ENCODE measurements around the gene TMEM208. TPM values are rescaled to one million over a fixed set of nuclear protein-coding genes. Genes with fewer than 3 reads are reported as not detected.

TMEM208 gene
- total RNA-seq (2021; fragmentation: NEBNext Ultra II Directional; extraction: Animal tissue kit (Norgen Biotek cat#: 25700)): 10 to 100 TPM; 50.9 to 67.8 (median 58.4) TPM
- long read RNA-seq, transcript TMEM208-201 (6 exons, 793 nt): major isoform, 54 of 65 reads
- long read RNA-seq, partial matches to known transcripts: 1 of 65 reads
- long read RNA-seq, other reads (novel, unspliced or antisense): 5 of 65 reads

DNA sequence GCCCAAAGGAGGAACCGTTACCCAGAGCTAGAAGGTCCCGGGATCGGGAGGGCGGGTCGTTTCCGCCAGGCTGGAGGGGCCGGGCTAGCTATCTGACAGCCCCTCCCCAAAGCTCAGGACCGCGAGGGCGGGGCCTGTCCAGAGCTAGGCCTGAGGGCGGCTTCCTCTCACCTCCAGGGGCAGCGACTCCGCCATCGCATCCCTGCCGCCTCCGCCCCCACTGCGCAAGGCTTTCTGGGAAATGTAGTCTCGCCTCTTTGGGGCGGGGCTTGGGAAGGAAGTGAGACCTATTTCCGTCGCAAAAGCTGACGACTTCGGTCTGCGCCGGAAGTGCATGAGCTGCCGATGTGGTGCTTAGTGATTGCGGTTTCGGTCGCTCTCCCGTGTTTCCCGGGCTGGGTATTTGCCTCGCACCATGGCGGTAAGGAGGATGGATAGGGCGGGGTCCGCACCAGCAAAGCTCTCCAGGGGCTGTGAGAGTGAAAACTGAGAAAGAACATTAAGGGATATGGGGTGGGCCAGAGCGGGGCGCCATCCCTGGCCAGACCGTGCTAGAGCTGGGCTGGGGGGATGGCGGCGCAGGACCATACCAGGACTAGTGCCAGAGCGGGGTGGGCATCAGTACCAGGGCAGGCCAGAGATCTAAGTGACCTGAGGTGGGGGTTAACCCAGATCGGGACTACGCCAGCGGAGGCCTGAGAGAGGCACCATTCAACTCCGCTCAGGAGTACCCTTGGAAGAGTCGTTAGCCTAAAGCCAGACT, at the start of gene TMEM208:
Gene TMEM208, plus strand, starts transcription at position 327 of the 763 bp plus-strand sequence. Its CDS starts 89 bp downstream, at position 416.
- H3K27ac Mint-ChIP-seq: peak within 1 kb of the TSS; percentile 95
- H3K27me3 Mint-ChIP-seq (ENCODE audit: insufficient read depth): peaks cover 8% of the 10 kb centered on the region
- peaks cover 34% of the 10 kb centered on the region for H3K4me1 Mint-ChIP-seq (ENCODE audit: low read depth)
- DNase-seq: peak; percentile 98
- peak within 1 kb of the TSS; percentile 98 for H3K4me3 Mint-ChIP-seq
- H3K9me3 Mint-ChIP-seq: no peaks in the 10 kb centered on the region
- TF ChIP-seq, protein P1, sequence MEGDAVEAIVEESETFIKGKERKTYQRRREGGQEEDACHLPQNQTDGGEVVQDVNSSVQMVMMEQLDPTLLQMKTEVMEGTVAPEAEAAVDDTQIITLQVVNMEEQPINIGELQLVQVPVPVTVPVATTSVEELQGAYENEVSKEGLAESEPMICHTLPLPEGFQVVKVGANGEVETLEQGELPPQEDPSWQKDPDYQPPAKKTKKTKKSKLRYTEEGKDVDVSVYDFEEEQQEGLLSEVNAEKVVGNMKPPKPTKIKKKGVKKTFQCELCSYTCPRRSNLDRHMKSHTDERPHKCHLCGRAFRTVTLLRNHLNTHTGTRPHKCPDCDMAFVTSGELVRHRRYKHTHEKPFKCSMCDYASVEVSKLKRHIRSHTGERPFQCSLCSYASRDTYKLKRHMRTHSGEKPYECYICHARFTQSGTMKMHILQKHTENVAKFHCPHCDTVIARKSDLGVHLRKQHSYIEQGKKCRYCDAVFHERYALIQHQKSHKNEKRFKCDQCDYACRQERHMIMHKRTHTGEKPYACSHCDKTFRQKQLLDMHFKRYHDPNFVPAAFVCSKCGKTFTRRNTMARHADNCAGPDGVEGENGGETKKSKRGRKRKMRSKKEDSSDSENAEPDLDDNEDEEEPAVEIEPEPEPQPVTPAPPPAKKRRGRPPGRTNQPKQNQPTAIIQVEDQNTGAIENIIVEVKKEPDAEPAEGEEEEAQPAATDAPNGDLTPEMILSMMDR (IDR thresholded peaks at IDR 0.05): peak; percentile 45; the same call in 1 of the 2 replicates
- H3K36me3 Mint-ChIP-seq (ENCODE audit: low read depth): peaks cover 17% of the 10 kb centered on the region

DNA sequence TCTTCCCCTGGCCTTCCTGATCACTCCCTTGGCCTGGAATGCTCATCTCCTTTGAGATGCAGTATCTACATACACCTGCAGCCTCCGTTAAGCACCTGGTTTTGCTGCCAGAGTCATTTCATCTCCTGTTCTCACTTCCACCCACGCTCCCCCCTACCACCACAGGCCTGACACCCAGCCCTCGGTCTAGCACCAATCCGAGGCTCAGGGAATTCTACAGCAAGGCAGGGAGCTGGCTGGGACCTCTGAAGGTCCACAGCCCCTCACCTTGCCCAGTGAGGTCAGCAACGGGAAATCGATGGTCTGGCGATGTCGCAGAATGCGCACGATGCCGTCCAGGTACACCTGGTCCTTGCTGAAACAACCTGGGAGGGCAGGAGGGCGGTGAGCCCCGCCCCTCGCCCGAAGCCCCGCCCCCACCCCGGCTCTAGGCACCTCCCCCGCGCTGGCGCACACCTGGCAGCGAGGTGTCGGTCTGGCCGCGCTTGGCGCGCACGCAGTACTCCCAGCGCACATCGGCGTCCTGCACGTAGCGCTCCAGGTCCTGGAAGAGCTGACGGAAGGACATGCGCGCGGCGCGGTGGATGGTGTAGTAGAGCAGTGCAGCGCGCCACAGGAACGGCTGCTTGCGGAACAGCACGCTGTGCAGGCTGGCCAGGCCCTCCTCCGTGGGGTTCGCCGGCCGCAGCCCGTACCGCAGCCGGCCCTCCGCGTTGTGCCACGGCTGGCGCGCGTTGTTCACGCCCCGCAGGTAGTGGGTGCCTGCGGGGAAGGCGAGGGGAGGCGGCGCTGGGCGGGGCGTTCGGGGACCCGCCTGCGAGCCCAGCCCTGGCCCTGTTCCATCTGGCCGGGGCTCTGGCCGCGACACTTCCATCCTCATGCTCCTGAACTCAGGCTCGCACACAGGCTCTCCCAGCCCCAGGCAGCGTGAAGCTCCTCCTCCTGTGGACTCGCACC, 48.9 kb upstream of the TMEM208 start:
- Mint-ChIP-seq H3K27ac (no peak overlapping the region), H3K36me3 (ENCODE audit: low read depth) (peaks cover 4% of the 10 kb centered on the region; the same call in 1 of the 2 replicates)
- DNase-seq: no peak

DNA sequence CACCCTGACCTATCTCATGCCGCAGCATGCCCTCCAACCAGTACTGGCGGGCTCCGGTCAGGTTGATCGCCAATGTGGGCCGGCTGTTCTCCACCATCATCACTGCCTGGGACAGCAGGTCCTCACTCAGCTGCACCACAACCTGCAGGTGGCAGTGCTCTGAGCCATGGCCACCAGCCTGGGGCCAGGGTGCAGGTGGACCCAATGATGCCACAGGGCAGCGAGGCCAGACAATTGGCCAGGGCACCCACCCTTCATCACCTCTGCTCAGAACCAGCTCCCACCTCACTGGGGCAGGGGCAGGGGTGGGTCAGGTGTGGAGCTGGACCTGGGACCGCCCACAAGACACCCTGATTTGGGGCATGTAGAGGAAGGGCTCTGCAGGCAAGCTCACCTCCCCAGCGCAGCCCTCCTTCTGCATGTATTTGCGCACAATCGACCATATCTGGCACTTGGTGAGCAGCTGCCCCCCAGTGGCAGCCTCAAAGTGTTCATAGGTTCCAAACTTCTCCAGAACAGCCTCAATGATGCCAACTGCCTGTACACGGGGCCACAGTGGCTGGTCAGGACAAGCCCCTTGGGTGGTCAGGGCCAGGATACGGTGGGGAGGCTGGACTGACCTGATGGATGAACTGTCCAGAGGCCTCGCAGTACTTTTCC, 47.4 kb upstream of the TMEM208 start:
- H3K9me3 Mint-ChIP-seq: no peaks in the 10 kb centered on the region
- DNase-seq: no peak
- H3K4me1 Mint-ChIP-seq (ENCODE audit: low read depth): no peaks in the 10 kb centered on the region; the same call in 1 of the 2 replicates
- TF ChIP-seq, protein P1 (IDR thresholded peaks at IDR 0.05): peak; percentile 51
- no peaks in the 10 kb centered on the region; the same call in 1 of the 2 replicates for H3K27me3 Mint-ChIP-seq (ENCODE audit: insufficient read depth)
- H3K4me3 Mint-ChIP-seq: no peak overlapping the region
- peaks cover 4% of the 10 kb centered on the region; the same call in 1 of the 2 replicates for H3K36me3 Mint-ChIP-seq (ENCODE audit: low read depth)
- no peak overlapping the region for H3K27ac Mint-ChIP-seq

More for the DNA sequence above, 48.9 kb upstream of the TMEM208 start:
- TF ChIP-seq, protein P1 (IDR thresholded peaks at IDR 0.05): no peak
- Mint-ChIP-seq H3K9me3 (no peaks in the 10 kb centered on the region), H3K4me1 (ENCODE audit: low read depth) (peaks cover 11% of the 10 kb centered on the region), H3K4me3 (no peak overlapping the region), H3K27me3 (ENCODE audit: insufficient read depth) (no peaks in the 10 kb centered on the region; the same call in 1 of the 2 replicates)

DNA sequence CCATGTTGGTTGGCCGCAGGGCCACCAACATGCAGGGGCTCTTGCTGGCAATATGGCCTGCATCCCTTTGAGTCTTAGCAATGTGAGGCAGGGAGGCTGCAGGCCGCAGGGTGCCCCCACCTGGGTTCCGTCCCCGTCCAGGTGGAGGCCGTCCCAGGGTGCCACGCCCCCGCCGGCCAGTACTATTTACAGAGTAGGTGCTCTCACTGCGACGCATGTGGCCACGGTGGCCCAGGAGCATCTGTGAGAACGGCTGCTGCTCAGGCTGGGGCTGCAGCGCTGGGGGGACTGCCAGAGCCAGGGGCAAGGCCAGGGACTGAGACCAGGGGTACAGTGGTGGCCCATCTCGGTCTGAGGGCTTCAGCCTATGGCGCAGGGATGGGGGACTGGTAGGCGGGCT, 46.8 kb upstream of the TMEM208 start:
- Mint-ChIP-seq H3K27me3 (ENCODE audit: insufficient read depth) (no peaks in the 10 kb centered on the region; the same call in 1 of the 2 replicates), H3K27ac (no peak overlapping the region), H3K36me3 (ENCODE audit: low read depth) (peaks cover 4% of the 10 kb centered on the region; the same call in 1 of the 2 replicates), H3K9me3 (no peaks in the 10 kb centered on the region), H3K4me1 (ENCODE audit: low read depth) (peaks cover 3% of the 10 kb centered on the region), H3K4me3 (no peak overlapping the region)
- no peak for DNase-seq
- TF ChIP-seq, protein P1 (IDR thresholded peaks at IDR 0.05): no peak

All from HFFc6 (cell line).